NOMO-1 treated with DMSO at 0.1 percent for 48 hours (cell line): Measurements from ENCODE around the gene LPP.

Source experiments
- DNase-seq: peaks from one replicate; lab custom pipeline; 2025; ENCODE audit not compliant: unreplicated experiment; lab: John Stamatoyannopoulos, UW

The LPP gene

GRCh38 chr3:188391592-188391991 is 237.6 kb downstream of the LPP start:
- no peak for DNase-seq

GRCh38 chr3:188392076-188392475 is 238.1 kb downstream of the LPP start:
- no peak for DNase-seq

DNA sequence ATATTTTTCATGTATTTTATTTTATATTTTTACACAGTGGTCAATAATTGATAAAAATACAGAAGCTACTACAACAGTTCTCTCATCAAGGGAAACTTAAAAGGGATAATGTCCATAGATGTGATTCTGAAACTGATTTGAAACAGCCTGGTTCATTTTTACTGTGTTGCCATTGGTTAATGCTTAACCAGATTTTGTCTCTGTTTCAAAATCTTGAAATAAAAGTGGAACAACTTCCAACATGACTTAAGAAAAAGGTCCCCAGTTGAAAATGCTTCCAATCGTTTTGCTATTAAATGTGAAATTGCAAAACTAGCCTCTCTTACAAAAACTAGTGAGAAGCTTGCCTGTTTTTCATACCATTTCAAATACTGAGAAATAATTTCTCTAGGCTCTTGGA is 240.7 kb downstream of the LPP start:
- no peak for DNase-seq

DNA sequence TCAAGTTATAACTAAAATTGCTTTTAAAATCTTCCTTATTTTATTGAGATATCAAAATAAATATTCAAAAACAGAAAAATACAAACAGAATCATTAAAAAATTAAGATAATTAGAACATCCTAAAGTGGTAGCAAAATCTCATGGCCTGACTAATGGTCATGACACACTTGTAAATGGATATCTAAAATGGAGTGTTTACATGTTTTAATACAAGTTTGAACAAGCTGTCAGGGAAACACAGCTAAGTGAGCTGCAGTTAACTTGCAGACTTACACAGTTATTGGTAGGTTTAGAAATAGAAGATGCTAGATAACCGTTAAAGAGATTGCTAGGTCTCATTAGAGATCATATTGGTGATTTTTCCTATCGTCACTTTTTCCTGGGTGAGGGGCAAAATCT is 242.3 kb downstream of the LPP start:
- no peak for DNase-seq

- DNase-seq = no peak
These were observed 242.9 kb downstream of the LPP start for GRCh38 chr3:188396900-188397299.

GRCh38 chr3:188397766-188398705 is 244.1 kb downstream of the LPP start:
- DNase-seq = no peak

DNA sequence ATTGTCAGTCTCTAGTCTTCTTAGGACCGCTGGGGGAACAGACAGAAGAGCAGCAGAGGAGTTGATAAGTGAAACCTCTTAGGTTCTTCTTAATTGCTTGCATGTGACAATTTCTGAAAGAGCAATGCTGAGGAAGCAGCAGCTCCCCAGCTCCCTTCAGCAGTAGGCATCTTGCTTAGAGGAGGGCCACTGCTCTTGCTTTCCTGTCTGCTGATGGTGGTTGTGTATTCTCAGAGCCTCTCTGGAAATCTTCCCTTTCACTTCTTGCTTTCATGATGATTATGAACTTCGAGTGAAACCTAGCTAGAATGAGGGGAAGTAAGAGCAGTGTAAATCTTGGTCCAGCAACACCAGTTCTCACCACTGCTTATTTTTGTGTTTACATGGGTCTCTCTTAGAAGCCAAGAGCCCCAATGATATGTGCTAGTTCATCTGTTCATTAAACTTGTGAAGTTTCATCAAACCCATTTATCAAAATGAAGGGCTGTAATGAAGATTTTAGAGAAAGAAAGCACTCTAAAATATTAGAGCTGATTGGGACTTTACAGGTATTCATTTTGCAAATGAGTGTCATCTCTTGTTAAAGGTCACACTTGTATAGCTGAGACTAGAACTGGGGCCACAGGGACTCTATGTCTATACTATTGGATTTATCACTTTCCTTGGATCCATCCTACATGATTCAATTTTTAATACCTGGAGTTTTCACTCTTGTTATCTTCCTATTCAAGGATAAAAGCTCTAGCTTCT is 246.7 kb downstream of the LPP start:
- peak; percentile 94 for DNase-seq

DNA sequence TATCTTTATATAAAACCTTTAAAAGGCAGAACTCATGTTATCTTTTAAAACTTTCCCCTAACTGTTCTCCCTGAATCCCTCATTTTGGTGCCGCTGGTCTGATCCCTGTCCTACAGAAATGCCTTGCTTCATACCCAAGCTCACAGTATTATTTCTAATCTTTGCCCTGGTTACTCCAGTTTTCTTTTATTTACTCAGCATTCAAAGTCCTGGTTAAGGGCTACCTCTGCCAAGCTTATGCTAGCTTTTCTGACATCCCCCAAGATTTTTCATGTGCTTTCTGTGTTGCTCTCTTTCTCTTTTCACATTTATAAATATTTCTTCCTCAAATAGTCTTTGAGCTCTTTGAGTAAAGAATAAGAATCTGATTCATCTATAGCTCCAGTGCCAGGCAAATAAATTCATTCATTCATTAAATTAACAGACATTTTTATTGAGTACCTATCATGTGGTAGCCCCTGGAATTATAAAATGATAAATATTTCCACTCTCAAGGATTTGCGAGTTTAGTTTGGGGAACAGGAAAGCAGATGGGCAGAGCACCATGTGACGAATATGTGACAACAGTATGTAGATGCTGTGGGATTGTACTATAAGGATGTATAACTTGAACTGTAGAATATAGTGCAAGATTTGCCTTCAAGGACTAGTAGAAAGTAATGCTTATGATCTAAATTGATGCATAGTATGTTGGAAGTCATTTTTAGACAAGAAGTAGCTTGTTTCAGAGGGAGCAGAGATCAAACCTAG is 247.5 kb downstream of the LPP start:
- DNase-seq = no peak

GRCh38 chr3:188402229-188402628 is 248.3 kb downstream of the LPP start:
- DNase-seq = no peak

DNA sequence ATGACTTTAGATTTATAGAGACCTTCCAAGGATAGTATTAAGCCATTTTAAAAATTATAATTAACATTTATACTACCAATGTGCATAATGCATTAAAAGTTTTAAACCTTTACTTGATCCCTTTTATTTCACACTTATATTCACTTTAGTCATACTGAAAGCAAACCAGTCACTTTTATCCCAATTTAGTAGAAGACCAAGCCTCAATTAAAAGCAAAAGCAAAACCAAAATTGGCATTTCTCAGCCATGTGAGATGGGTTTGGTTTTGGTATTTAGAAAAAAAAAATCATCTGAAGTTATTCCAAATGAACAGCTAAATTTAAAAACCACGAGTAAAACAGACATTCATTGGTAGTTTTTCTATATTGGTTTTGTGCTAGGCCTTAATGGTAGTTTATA is 249.4 kb downstream of the LPP start:
- DNase-seq = no peak

DNA sequence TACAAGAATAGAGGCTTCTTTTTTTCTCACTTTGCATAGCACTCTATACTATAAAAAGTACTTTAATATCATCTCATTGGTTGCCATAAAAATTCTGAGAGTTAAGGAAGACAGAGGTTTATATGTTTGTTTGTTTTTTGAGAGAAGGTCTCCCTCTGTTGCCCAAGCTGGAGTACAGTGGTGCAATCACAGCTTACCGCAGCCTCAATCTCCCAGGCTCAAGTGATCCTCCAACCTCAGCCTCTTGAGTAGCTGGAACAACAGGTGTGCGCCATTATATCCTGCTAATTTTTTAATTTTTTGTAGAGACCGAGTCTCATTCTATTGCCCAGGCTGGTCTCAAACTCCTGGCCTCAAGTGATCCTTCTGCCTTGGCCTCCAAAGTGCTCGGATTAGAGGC is 250.2 kb downstream of the LPP start:
- no peak for DNase-seq

DNA sequence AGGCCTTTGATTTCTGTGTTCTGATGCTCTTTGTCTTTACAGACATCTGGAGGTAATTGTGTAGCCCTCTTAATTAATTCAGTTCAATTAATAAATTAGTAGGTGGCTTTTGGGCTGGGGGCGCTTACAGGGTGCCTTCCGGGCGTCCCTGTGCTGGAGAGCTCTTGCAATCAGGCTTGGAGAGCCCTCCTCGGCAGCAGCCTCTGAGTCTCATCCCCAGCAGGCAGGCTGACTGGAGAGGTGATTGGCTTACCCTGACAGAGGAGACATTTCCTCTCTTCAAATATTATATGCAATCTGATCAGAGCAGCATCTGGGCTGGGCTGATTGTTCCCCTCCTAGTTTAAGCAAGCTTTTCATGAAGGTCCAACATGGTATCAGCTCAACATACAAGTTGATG is 250.7 kb downstream of the LPP start:
- no peak for DNase-seq

DNA sequence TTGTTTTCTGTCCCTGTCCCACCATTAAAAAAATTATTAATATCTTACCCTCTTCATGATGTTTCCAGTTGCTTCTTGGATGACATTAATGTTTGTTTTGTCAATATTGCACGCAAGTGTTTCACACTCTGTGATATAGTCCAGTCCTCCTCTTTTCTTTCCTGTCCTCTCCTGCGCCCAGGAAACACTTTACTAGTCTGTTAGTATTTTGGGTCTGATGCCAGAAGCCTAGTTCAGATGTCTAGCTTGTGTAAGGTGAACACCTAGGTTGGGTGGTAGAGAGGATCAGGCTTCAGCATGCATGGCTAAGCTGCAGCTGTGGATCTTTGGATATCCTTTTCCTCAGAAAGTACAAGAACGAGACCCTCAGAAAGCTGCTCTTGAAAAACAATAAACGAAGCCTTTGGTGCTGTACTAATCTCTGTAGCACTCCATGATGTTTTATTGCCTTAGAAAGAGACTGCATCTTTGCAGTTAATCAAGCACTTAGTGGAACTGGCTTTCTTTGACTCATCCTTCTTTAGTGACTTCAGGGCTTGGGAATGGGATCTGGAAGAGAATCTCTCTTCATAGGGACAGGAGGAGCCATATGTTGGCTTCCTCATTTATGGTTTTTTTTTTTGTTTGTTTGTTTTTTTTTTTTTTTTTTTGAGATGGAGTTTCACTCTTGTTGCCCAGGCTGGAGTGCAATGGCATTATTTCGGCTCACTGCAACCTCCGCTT is 253.4 kb downstream of the LPP start:
- no peak for DNase-seq

DNA sequence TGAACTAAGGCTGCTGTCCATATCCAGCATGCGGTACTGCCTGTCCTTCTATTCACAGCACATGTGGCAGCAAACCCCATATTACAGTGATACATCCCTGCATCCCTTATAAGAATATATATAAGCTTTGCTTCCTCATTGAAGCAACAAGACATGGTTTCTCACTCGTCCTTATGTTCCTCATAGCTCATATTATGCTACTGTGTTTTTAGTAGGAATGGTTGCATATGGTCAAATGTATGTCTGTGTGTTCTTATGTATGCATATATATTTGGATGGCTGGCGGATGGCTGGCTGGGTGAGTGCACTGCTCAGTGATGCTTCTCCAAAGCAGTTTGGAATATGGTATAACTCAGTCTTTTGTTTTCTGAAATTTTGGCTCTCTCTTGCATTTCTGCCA is 254.9 kb downstream of the LPP start:
- no peak for DNase-seq

GRCh38 chr3:188411750-188412149 is 257.8 kb downstream of the LPP start:
- no peak for DNase-seq

DNA sequence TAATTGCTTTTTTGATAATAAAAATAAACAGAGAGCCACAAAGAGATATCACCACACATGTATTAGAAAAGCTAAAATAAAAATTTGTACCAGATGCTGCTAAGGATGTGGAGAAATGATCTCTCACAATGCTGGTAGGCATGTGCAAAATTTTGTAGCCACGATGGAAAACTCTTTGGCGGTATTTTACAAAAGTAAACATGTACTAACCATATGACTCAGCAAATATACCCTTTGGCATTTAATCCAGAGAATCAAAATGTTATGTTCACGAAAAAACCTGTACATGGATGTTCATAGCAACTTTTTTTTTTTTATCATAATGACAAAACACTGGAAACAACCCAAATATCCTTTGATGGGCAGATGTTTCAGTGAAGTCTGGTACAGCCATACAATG is 261.2 kb downstream of the LPP start:
- DNase-seq = no peak

- DNase-seq = no peak
These were observed 262.1 kb downstream of the LPP start for GRCh38 chr3:188416041-188416440.

GRCh38 chr3:188417271-188417696 is 263.3 kb downstream of the LPP start:
- DNase-seq = peak; percentile 45

DNA sequence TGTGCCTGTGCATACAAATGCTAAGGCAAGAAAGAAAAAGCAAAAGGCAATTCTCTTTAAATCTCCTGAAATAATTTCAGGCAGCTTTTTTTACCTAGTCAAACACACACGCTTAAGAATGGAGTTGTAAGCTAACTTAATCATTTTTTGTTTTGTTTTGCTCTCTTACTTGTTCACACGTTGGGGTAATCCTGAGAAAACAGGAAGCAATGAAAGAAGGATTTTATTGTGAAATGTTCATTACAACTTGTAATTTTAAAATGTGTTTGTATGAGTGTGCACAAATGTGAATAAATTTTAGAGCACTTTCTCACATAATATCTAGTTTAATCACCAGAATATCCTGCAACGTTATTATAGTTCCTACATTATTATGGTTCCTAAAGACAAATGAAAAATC is 263.8 kb downstream of the LPP start:
- DNase-seq = peak; percentile 55

GRCh38 chr3:188421151-188421821 is 267.3 kb downstream of the LPP start:
- DNase-seq = peak; percentile 45
